Adrenal gland (tissue), 5 donors: ENCODE results near the gene USP9Y.

Experiments used
- CTCF ChIP-seq, 6 experiments: fragments of 450-650 bp in 4 of 6; fragments of 200-600 bp in 2 of 6; sonication (generic) in 1 of 6; IDR thresholded peaks; 1 replicate in 5 of 6; 2 replicates in 1 of 6; pipeline versions ENCODE4 v1.5.1 to v1.8.0; 2016 to 2021; ENCODE audit warnings: antibody characterized with exemption in 6 of 6, mild to moderate bottlenecking in 2 of 6, moderate library complexity in 1 of 6
- POLR2A ChIP-seq, 2 donors: fragments of 450-650 bp; IDR thresholded peaks; one replicate each; pipeline ENCODE4 v1.6.1; 2017; ENCODE audit warnings: antibody characterized with exemption in 2 of 2, mild to moderate bottlenecking in 2 of 2, moderate library complexity in 1 of 2
- donor health status: DM: no; HTN: no; CAD: no.

- TF ChIP-seq POLR2A (IDR thresholded peaks at IDR 0.05), result no peak
- TF ChIP-seq CTCF (IDR thresholded peaks at IDR 0.05), result no peak
Measured at GRCh38 chrY:12808046-12808445, 107.0 kb downstream of the USP9Y start.
